Common myeloid progenitor, CD34-positive (primary cell): ENCODE data around the gene MAGI2.
A peak's percentile ranks its signal among the peaks of the same experiment; 100 is the strongest.

ENCODE experiments used
- CTCF ChIA-PET: fragments of 350-600 bp; sonication (Branson Sonifier 250); formaldehyde crosslinking; loops from one replicate; lab custom pipeline; 2021; ENCODE audit warnings: antibody characterized with exemption; lab: Charles Lee
- POLR2A ChIA-PET: fragments of 350-600 bp; sonication (Branson Sonifier 250); formaldehyde crosslinking; loops from one replicate; lab custom pipeline; 2021; ENCODE audit warnings: antibody characterized with exemption; lab: Charles Lee
- DNase-seq, 3 donors: peaks; one replicate each; pipeline versions ENCODE4 v3.0.0 to v3.0.0-alpha.2; 2013
- H3K27ac ChIP-seq, 2 experiments: 1 replicate in 1 of 2; 2 replicates in 1 of 2; pipeline ENCODE4 v1.7.0; 2013; ENCODE audit warnings: inconsistent platforms in 2 of 2, low read length in 2 of 2, mild to moderate bottlenecking in 2 of 2, low read depth in 1 of 2, moderate library complexity in 1 of 2; ENCODE audit not compliant: severe bottlenecking in 2 of 2, insufficient read depth in 1 of 2, poor library complexity in 1 of 2
- H3K27me3 ChIP-seq, 5 experiments: replicated peaks in 2 of 5; 1 replicate in 3 of 5; 2 replicates in 2 of 5; pipeline versions ENCODE4 v1.6.1 to v1.7.0; 2013; ENCODE audit warnings: low read length in 4 of 5, mild to moderate bottlenecking in 2 of 5, moderate library complexity in 2 of 5, inconsistent platforms in 1 of 5; ENCODE audit not compliant: insufficient read depth in 5 of 5, control insufficient read depth in 4 of 5
- H3K36me3 ChIP-seq, 4 experiments: 1 replicate in 2 of 4; 2 replicates in 2 of 4; pipeline versions ENCODE4 v1.6.1 to v1.7.0; 2013; ENCODE audit warnings: low read length in 3 of 4, control low read depth in 1 of 4, mild to moderate bottlenecking in 1 of 4; ENCODE audit not compliant: control insufficient read depth in 4 of 4, insufficient read depth in 4 of 4
- H3K4me1 ChIP-seq, 4 experiments: 1 replicate in 3 of 4; 2 replicates in 1 of 4; pipeline versions ENCODE4 v1.6.1 to v1.7.1; 2013; ENCODE audit warnings: low read length in 3 of 4, mild to moderate bottlenecking in 3 of 4, control low read depth in 1 of 4, inconsistent platforms in 1 of 4, moderate library complexity in 1 of 4; ENCODE audit not compliant: control insufficient read depth in 4 of 4, insufficient read depth in 4 of 4; ENCODE audit errors: control extremely low read depth in 1 of 4
- H3K4me3 ChIP-seq, 7 experiments: 1 replicate in 4 of 7; 2 replicates in 3 of 7; pipeline versions ENCODE4 v1.5.1 to v1.7.0; 2013; ENCODE audit warnings: mild to moderate bottlenecking in 7 of 7, low read length in 6 of 7, moderate library complexity in 6 of 7, inconsistent platforms in 2 of 7, low read depth in 2 of 7, control low read depth in 1 of 7; ENCODE audit not compliant: insufficient read depth in 4 of 7, control insufficient read depth in 1 of 7; ENCODE audit errors: extremely low read depth in 1 of 7
- H3K9me3 ChIP-seq, 5 experiments: 1 replicate in 4 of 5; 2 replicates in 1 of 5; pipeline versions ENCODE4 v1.6.1 to v1.7.1; 2013; ENCODE audit warnings: low read length in 4 of 5, mild to moderate bottlenecking in 2 of 5, inconsistent platforms in 1 of 5, low read depth in 1 of 5, moderate library complexity in 1 of 5; ENCODE audit not compliant: control insufficient read depth in 4 of 5, insufficient read depth in 2 of 5; ENCODE audit errors: control extremely low read depth in 1 of 5
- WGBS: methylation state at CpG from one replicate; pipeline ENCODE4 v1.1.5; 2013; ENCODE audit not compliant: insufficient coverage; 5-methylcytosine and 5-hydroxymethylcytosine counted together

The MAGI2 gene

DNA sequence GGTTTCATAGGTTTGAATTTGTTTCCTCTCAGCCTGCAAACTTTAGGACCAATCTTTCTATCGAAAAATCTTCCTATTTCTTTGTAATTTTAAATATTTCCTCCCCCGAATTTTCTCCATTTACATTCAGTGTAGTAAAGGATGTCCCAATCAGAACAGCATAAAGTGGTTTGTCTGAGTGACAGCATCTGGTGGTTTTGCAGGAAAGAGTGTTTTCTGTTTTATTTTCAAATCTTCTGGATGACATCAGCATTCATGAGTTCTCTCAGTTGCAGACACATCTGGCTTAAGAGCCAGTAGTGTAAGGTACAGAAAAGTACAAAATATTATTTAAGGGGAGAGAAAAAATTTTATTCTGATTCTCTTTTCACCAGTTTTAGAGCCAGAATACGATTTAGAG, 1020.0 kb downstream of the MAGI2 start:
- no CpG with 5 or more reads among the region's 3 CpGs for WGBS
- H3K27ac ChIP-seq, result no peak overlapping the region
- POLR2A ChIA-PET, result no interaction called here
- H3K4me1 ChIP-seq, result no peaks in the 10 kb centered on the region
- CTCF ChIA-PET, result no interaction called here
- H3K9me3 ChIP-seq, result no peaks in the 10 kb centered on the region
- H3K27me3 ChIP-seq, result peaks cover 0 to 2% (median 0%) of the 10 kb centered on the region in 5 experiments
- H3K36me3 ChIP-seq, result no peaks in the 10 kb centered on the region
- no peak overlapping the region for H3K4me3 ChIP-seq
- no peak for DNase-seq

DNA sequence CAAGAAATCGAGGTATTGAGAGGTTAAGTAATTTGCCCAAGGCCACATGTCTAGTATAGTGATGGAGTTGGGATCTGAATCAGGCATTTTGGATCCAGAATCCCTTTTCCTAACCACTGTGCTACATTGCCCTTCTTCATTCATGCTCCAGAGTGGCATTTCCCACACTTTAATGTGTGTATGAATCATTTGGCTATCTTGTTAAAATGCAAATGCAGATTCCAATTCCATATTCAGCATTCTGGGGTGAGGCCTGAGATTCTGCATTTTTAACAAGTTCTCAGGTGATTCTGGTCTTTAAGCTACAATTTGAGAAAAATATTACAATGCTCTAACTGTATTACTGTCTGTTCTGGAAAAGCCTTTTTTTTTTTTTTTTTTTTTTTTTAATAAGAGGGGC, 1023.6 kb downstream of the MAGI2 start:
- no CpG with 5 or more reads among the region's 1 CpG for WGBS
- CTCF ChIA-PET, result no interaction called here
- POLR2A ChIA-PET, result no interaction called here

DNA sequence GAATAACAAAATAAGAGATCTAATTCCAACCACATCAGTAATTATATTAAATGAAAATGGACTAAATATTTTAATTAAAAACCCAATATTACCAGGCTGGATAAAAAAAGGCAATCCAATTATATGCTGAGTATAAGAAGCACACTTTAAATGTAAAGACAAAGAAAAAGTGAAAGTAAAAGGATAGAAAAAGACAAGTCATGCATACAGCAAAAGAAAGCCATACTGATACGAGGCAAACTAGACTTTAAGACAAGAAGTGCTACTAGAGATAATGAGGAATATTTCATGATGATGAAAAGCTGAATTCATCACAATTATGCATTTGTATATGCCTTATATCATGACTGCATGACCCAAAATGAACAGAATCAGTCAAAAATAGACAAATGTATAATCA, 1026.3 kb downstream of the MAGI2 start:
- POLR2A ChIA-PET, result interaction anchor here (0.6 kb wide), 1 partner anchor 8 kb away, joined by 4 read pairs; no protein-coding TSS in a partner anchor
- CTCF ChIA-PET, result interaction anchor here (1.0 kb wide), 1 partner anchor 9 kb away, joined by 4 read pairs; no protein-coding TSS in a partner anchor
- no peaks in the 10 kb centered on the region for H3K9me3 ChIP-seq
- peak in 2 of 3 donors; percentile 10 to 22 for DNase-seq
- H3K36me3 ChIP-seq, result no peaks in the 10 kb centered on the region
- H3K4me3 ChIP-seq, result peak overlapping the region in 1 of 7 experiments; percentile 49
- no CpG with 5 or more reads among the region's 1 CpG for WGBS
- H3K27me3 ChIP-seq, result no peaks in the 10 kb centered on the region
- no peaks in the 10 kb centered on the region for H3K4me1 ChIP-seq
- no peak overlapping the region for H3K27ac ChIP-seq

More for the DNA sequence above, 1023.6 kb downstream of the MAGI2 start:
- Histone ChIP-seq H3K27ac (no peak overlapping the region), H3K4me1 (no peaks in the 10 kb centered on the region), H3K27me3 (no peaks in the 10 kb centered on the region), H3K9me3 (no peaks in the 10 kb centered on the region), H3K36me3 (no peaks in the 10 kb centered on the region), H3K4me3 (no peak overlapping the region)
- no peak for DNase-seq

DNA sequence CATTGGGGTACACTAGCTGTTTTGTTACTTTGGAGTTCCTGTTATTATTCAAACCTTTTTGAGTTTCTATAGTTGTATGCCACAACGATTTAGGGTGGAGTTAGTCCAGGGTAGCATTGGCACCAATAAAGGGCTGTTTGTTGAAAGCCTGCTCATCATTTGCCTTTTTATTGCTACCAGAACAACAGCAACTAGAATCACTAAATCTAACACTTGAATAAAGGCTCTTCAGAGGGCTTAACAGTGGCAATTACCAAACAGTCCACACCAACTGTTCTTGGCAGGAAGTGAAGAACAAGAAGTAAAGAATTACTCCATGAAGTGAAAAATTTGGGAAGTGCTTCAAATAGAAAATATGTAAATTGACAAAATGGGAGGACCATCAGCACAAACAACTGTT, 1033.5 kb downstream of the MAGI2 start:
- CTCF ChIA-PET, result no interaction called here
- POLR2A ChIA-PET, result interaction anchor here (0.6 kb wide), 1 partner anchor 8 kb away, joined by 4 read pairs; no protein-coding TSS in a partner anchor
- no peak overlapping the region for H3K27ac ChIP-seq
- H3K36me3 ChIP-seq, result no peaks in the 10 kb centered on the region
- no peaks in the 10 kb centered on the region for H3K4me1 ChIP-seq
- 60% methylated on average over 1 of the region's 1 CpG for WGBS
- H3K27me3 ChIP-seq, result no peaks in the 10 kb centered on the region
- no peak overlapping the region for H3K4me3 ChIP-seq
- H3K9me3 ChIP-seq, result peaks cover 0 to 2% (median 0%) of the 10 kb centered on the region in 5 experiments
- no peak for DNase-seq

DNA sequence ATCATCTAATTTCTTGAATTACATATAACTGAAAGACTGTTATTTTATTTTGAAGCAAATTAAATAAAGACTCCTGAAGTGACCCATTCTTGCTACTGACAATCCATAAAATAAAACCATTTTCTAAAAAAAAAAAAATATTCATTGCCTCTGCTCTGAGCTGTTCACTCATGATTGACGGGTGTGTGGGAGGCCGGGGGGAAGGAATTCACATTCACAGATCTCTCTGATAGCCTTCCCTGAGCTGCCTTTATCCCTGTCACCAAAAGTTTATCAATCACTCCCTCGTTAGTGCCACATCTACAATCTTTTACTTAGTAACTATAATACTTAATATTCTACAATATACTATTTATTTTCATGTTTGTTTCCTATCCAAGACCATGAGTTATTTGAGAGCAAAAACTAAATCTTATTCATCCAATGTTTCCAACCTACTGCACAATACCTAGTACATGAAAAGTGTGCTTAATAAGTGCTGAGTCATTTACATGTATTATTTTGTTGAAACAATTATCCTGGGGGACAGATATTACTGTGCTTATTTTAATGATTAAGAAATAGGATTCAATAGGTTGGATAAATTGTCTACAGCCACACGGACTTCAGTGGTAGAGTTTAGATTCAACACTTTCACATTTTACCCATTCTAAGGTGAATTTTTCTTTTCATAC, 1036.2 kb downstream of the MAGI2 start:
- CTCF ChIA-PET, result no interaction called here
- Histone ChIP-seq H3K4me1 (no peaks in the 10 kb centered on the region), H3K36me3 (no peaks in the 10 kb centered on the region), H3K27me3 (no peaks in the 10 kb centered on the region), H3K27ac (no peak overlapping the region), H3K9me3 (peaks cover 0 to 2% (median 0%) of the 10 kb centered on the region in 5 experiments), H3K4me3 (no peak overlapping the region)
- 100% methylated on average over 1 of the region's 4 CpGs for WGBS
- no peak for DNase-seq
- POLR2A ChIA-PET, result no interaction called here

DNA sequence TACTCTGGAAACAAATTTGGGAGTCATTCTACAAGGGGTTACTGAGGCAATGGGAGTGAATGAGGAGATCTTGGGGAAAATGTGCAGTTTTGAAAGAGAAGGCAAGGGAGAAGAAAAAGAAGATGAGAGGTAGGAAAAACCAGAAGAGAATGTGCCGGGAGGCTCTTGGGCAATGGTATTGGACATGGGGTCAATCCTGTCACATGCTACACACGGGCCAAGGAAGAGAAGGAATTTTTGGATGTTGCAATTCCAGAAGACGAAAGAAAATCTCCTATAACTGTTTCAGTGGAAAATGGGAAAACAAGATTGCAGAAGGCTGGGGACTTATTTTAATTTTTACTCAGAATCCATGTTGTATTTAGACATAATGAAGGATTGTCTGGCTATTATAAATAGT, 1039.9 kb downstream of the MAGI2 start:
- Histone ChIP-seq H3K4me3 (no peak overlapping the region), H3K9me3 (peaks cover 0 to 2% (median 0%) of the 10 kb centered on the region in 5 experiments), H3K27me3 (no peaks in the 10 kb centered on the region), H3K4me1 (no peaks in the 10 kb centered on the region), H3K36me3 (no peaks in the 10 kb centered on the region), H3K27ac (no peak overlapping the region)
- ChIA-PET CTCF (no interaction called here), POLR2A (no interaction called here)
- WGBS, result 88% methylated on average over 1 of the region's 3 CpGs
- no peak for DNase-seq

DNA sequence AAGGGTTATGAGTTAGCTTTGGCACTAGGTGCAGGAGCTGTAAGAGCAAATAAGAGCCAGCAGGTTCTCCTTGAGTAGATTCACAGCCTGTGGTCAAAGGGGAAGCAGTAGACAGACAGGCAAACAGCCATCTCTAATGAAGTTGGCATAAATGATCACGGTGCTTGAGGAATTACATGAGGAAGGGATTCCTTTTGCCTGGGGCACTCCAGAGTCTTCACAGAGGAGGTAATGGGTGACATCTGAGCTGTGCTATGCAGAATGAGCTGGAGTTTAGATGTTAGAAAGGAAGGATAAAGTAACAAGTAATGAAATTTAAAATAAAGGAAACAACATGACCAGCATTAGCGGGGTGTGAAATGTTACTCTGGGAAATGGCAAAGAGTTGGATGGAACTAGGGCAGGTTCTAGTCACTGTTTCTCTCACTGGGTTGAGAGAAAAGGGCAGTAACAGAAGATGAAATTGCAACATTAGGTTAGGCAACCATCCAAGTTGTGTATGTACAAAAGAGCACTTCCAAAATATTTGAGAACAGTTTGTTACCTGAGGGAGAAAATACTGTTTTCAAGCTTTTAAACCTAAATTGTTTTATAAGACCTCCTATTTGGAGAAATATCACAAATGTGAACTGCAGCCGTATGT, 1041.1 kb downstream of the MAGI2 start:
- Histone ChIP-seq H3K4me1 (no peaks in the 10 kb centered on the region), H3K27ac (no peak overlapping the region), H3K4me3 (no peak overlapping the region), H3K36me3 (no peaks in the 10 kb centered on the region), H3K9me3 (peaks cover 0 to 2% (median 0%) of the 10 kb centered on the region in 5 experiments), H3K27me3 (no peaks in the 10 kb centered on the region)
- ChIA-PET POLR2A (no interaction called here), CTCF (no interaction called here)
- DNase-seq, result no peak
- 98% methylated on average over 3 of the region's 3 CpGs for WGBS
